K562 (cell line): ENCODE results near the gene REG4. TPM values are rescaled to one million over a fixed set of nuclear protein-coding genes. Genes with fewer than 3 reads are reported as not detected.

Experiments used
- ATAC-seq: fragments of 200-7000 bp; cut with Tn5 transposase; 3 replicates; pipeline ENCODE4 v1.9.1; 2020; ENCODE audit warnings: moderate library complexity
- BruUV-seq: library from RNA; stranded (reverse); fragments of 400-500 nt; replicated peaks from 2 replicates; lab custom pipeline; 2021; lab: Mats Ljungman, UMichigan
- CTCF ChIA-PET: fragments of 300-600 bp; formaldehyde crosslinking; extraction: SDS; loops from one replicate; lab custom pipeline; 2021; ENCODE audit warnings: low intra/inter-chr PET ratio; lab: Yijun Ruan, JAX
- POLR2A ChIA-PET: fragments of 300-600, 350-650 bp; sonication (Branson Sonifier 250); formaldehyde crosslinking; extraction: SDS; loops from one replicate; lab custom pipeline; 2021; ENCODE audit warnings: antibody characterized with exemption, inconsistent platforms; lab: Yijun Ruan, JAX
- DNase-seq, 4 experiments: peaks; one replicate each; pipeline versions ENCODE4 v3.0.0 to v3.0.0-alpha.2; 2011 to 2018; ENCODE audit warnings: low spot score in 3 of 4, mixed read lengths in 3 of 4; ENCODE audit errors: extremely low read depth in 1 of 4
- FAIRE-seq: peaks from 2 replicates; lab custom pipeline; 2011; peaks lifted over from hg19 to GRCh38; lab: Jason Lieb, UNC
- H2AFZ ChIP-seq: 2 replicates; pipeline ENCODE4 v1.6.0; 2011; ENCODE audit warnings: low read depth, low read length, control low read depth, inconsistent platforms
- H3K27ac ChIP-seq: fragments of 200-600 bp; 3 replicates; pipeline ENCODE4 v1.8.0; 2011; ENCODE audit warnings: low read depth, mild to moderate bottlenecking, control low read depth, inconsistent platforms, low read length, moderate library complexity, mixed read lengths; ENCODE audit errors: extremely low read depth
- H3K27me3 ChIP-seq, 2 experiments: fragments of 300-600 bp in 1 of 2; 2 replicates in 1 of 2; 3 replicates in 1 of 2; pipeline versions ENCODE4 v1.6.0 to v1.8.0; 2011; ENCODE audit warnings: inconsistent platforms in 2 of 2, low read length in 2 of 2, mild to moderate bottlenecking in 1 of 2, mixed read lengths in 1 of 2, moderate library complexity in 1 of 2; ENCODE audit not compliant: control insufficient read depth in 2 of 2, insufficient read depth in 2 of 2
- H3K36me3 ChIP-seq: fragments of 300-600 bp; 3 replicates; pipeline ENCODE4 v1.8.0; 2011; ENCODE audit warnings: mild to moderate bottlenecking, low read length, inconsistent platforms; ENCODE audit not compliant: control insufficient read depth, insufficient read depth
- H3K4me1 ChIP-seq, 2 experiments: fragments of 200-600 bp in 1 of 2; replicated peaks in 1 of 2; 2 replicates in 1 of 2; 3 replicates in 1 of 2; pipeline versions ENCODE4 v1.5.1 to v1.8.0; 2011; ENCODE audit warnings: inconsistent platforms in 2 of 2, low read length in 2 of 2, mild to moderate bottlenecking in 1 of 2, mixed read lengths in 1 of 2, moderate library complexity in 1 of 2; ENCODE audit not compliant: control insufficient read depth in 2 of 2, insufficient read depth in 2 of 2
- H3K4me2 ChIP-seq: 2 replicates; pipeline ENCODE4 v1.6.1; 2011; ENCODE audit warnings: low read length, control low read depth, inconsistent platforms, mixed read lengths; ENCODE audit not compliant: insufficient read depth
- H3K4me3 ChIP-seq: fragments of 200-600 bp; sonication (generic), shearing (Covaris generic); 2 replicates; pipeline ENCODE4 v1.5.1; 2016; ENCODE audit warnings: control low read depth, inconsistent platforms
- H3K79me2 ChIP-seq: fragments of 200-600 bp; 3 replicates; pipeline ENCODE4 v1.8.0; 2011; ENCODE audit warnings: low read length, inconsistent platforms; ENCODE audit not compliant: control insufficient read depth, insufficient read depth
- H3K9ac ChIP-seq, 2 experiments: 2 replicates each; pipeline versions ENCODE4 v1.6.0 to v1.6.1; 2011; ENCODE audit warnings: low read depth in 2 of 2, low read length in 2 of 2, control low read depth in 1 of 2, inconsistent platforms in 1 of 2, mild to moderate bottlenecking in 1 of 2, mixed read lengths in 1 of 2; ENCODE audit not compliant: insufficient read depth in 1 of 2
- H3K9me1 ChIP-seq: one replicate; pipeline ENCODE4 v1.6.0; 2011; ENCODE audit warnings: inconsistent platforms, mild to moderate bottlenecking, low read length, moderate library complexity; ENCODE audit not compliant: control insufficient read depth, insufficient read depth
- H3K9me3 ChIP-seq: replicated peaks from 2 replicates; pipeline ENCODE4 v1.5.1; 2011; ENCODE audit warnings: low read depth, low read length, inconsistent platforms; ENCODE audit not compliant: control insufficient read depth, insufficient read depth
- H4K20me1 ChIP-seq: replicated peaks from 2 replicates; pipeline ENCODE4 v1.6.1; 2011; ENCODE audit warnings: low read length, inconsistent platforms, mixed read lengths; ENCODE audit not compliant: control insufficient read depth, insufficient read depth
- ARID1B ChIP-seq: fragments of 450-650 bp; IDR thresholded peaks from 2 replicates; pipeline ENCODE4 v1.6.1; 2016; ENCODE audit warnings: antibody characterized with exemption, mild to moderate bottlenecking, inconsistent platforms
- ATF3 ChIP-seq, 2 experiments: fragments of 450-650 bp in 1 of 2; sonication (generic) in 1 of 2; formaldehyde crosslinking in 1 of 2; IDR thresholded peaks in 1 of 2; conservative IDR thresholded peaks in 1 of 2; 2 replicates each; pipeline versions ENCODE4 v1.6.1 to v1.8.1; 2016 to 2023; ENCODE audit warnings: mild to moderate bottlenecking in 2 of 2, moderate library complexity in 2 of 2, inconsistent platforms in 1 of 2, missing genetic modification reagents in 1 of 2
- CBFA2T2 ChIP-seq: fragments of 450-650 bp; conservative IDR thresholded peaks from 2 replicates; pipeline ENCODE4 v1.6.1; 2017; ENCODE audit warnings: mild to moderate bottlenecking
- CBFA2T3 ChIP-seq: fragments of 450-650 bp; IDR thresholded peaks from 2 replicates; pipeline ENCODE4 v1.6.1; 2017
- FOSL1 ChIP-seq: fragments of 200-800 bp; sonication (Bioruptor generic); conservative IDR thresholded peaks from 2 replicates; pipeline ENCODE4 v1.6.1; 2016; ENCODE audit warnings: missing genetic modification characterization, missing compliant biosample characterization
- GTF2A2 ChIP-seq: IDR thresholded peaks from 2 replicates; pipeline ENCODE4 v1.6.1; 2016; ENCODE audit warnings: mild to moderate bottlenecking, missing genetic modification characterization, missing compliant biosample characterization
- HDAC2 ChIP-seq: fragments of 450-650 bp; IDR thresholded peaks from 2 replicates; pipeline ENCODE4 v1.6.1; 2016; ENCODE audit warnings: mild to moderate bottlenecking
- JUND ChIP-seq, 2 experiments: IDR thresholded peaks; 2 replicates in 1 of 2; 3 replicates in 1 of 2; pipeline ENCODE4 v1.6.1; 2011; ENCODE audit warnings: borderline replicate concordance in 2 of 2, low read depth in 2 of 2, low read length in 2 of 2, improper control_type of control experiment in 1 of 2, missing biosample characterization in 1 of 2, missing genetic modification characterization in 1 of 2, missing genetic modification reagents in 1 of 2
- KDM4B ChIP-seq, 2 experiments: fragments of 450-650 bp in 1 of 2; sonication (generic) in 1 of 2; IDR thresholded peaks; 2 replicates each; pipeline ENCODE4 v1.6.1; 2016 to 2017; ENCODE audit warnings: borderline replicate concordance in 2 of 2, antibody characterized with exemption in 1 of 2, low read depth in 1 of 2, mild to moderate bottlenecking in 1 of 2
- KLF16 ChIP-seq: IDR thresholded peaks from 2 replicates; pipeline ENCODE4 v1.6.1; 2016; ENCODE audit warnings: antibody characterized with exemption
- MEIS2 ChIP-seq: fragments of 450-650 bp; IDR thresholded peaks from 2 replicates; pipeline ENCODE4 v1.6.1; 2014; ENCODE audit warnings: mild to moderate bottlenecking; ENCODE audit not compliant: partially characterized antibody
- MLLT1 ChIP-seq, 2 experiments: fragments of 450-650 bp; IDR thresholded peaks; 2 replicates each; pipeline ENCODE4 v1.6.1; 2016
- RAD51 ChIP-seq: fragments of 450-650 bp; IDR thresholded peaks from 2 replicates; pipeline ENCODE4 v1.7.1; 2016; ENCODE audit warnings: low read depth, mild to moderate bottlenecking, borderline replicate concordance
- SMARCA4 ChIP-seq: fragments of 450-650 bp; IDR thresholded peaks from 2 replicates; pipeline ENCODE4 v1.6.1; 2016
- SRF ChIP-seq, 2 experiments: fragments of 250-450, 450-650 bp in 1 of 2; sonication (Bioruptor Pico) in 1 of 2; sonication (generic) in 1 of 2; formaldehyde crosslinking; IDR thresholded peaks; 2 replicates each; pipeline versions ENCODE4 v1.5.0 to v1.5.1; 2020 to 2022; ENCODE audit warnings: mild to moderate bottlenecking in 1 of 2, missing genetic modification reagents in 1 of 2
- TAL1 ChIP-seq: fragments of 450-650 bp; IDR thresholded peaks from 2 replicates; pipeline ENCODE4 v1.6.1; 2016; ENCODE audit warnings: mild to moderate bottlenecking
- TCF3 ChIP-seq: sonication (generic); formaldehyde crosslinking; IDR thresholded peaks from 2 replicates; pipeline ENCODE4 v1.4.0; 2020; ENCODE audit warnings: mild to moderate bottlenecking, missing genetic modification reagents
- TEAD4 ChIP-seq, 2 experiments: sonication (generic) in 1 of 2; formaldehyde crosslinking in 1 of 2; IDR thresholded peaks; 2 replicates each; pipeline versions ENCODE4 v1.6.1 to v1.8.0; 2012 to 2022; ENCODE audit warnings: borderline replicate concordance in 1 of 2, inconsistent platforms in 1 of 2, low read length in 1 of 2, mild to moderate bottlenecking in 1 of 2, missing genetic modification reagents in 1 of 2
- ZNF253 ChIP-seq: fragments of 250-450 bp; sonication (Bioruptor Pico); conservative IDR thresholded peaks from 2 replicates; pipeline ENCODE4 v1.6.1; 2021; ENCODE audit warnings: mild to moderate bottlenecking
- WGBS: fragments of 100-300 bp; shearing (Covaris generic); methylation state at CpG from one replicate; pipeline ENCODE4 v1.1.6; 2016; ENCODE audit warnings: low coverage, mixed read lengths; ENCODE audit not compliant: insufficient coverage; ENCODE audit errors: missing lambda C conversion rate; 5-methylcytosine and 5-hydroxymethylcytosine counted together
- in situ Hi-C: fragments of 300-500 bp; cut with MboI; formaldehyde crosslinking; loops from 4 replicates; pipeline ENCODE4 v1.15.0; 2018; ENCODE audit warnings: inconsistent platforms, mixed read lengths
- intact Hi-C: fragments of 100-400 bp; cut with micrococcal nuclease; formaldehyde crosslinking; loops from 2 replicates; pipeline ENCODE4 v1.14.2; 2022
- polyA plus RNA-seq, 8 experiments: library from polyadenylated mRNA; depleted of rRNA in 4 of 8; stranded (reverse) in 5 of 8; unstranded in 3 of 8; fragments of >200 nt; fragmentation: Nextera tagmentation in 2 of 8; fragmentation: Illumina TruSeq in 1 of 8; extraction: Ambion mirVana in 2 of 8; extraction: Trizol in 1 of 8; gene quantifications; 2 replicates each; pipeline versions ENCODE4 v1.2.1 to v1.2.3, GENCODE V29; 2011 to 2014; ENCODE audit warnings: inconsistent platforms in 1 of 8, missing spikeins in 1 of 8
- total RNA-seq, 7 experiments: library from RNA; depleted of rRNA in 6 of 7; stranded (reverse); fragments of >200 nt in 6 of 7; fragmentation: Illumina TruSeq in 2 of 7; extraction: Trizol in 2 of 7; gene quantifications; 2 replicates each; pipeline versions ENCODE4 v1.2.1 to v1.2.3, GENCODE V29; 2011 to 2021; ENCODE audit warnings: low replicate concordance in 1 of 7
- TF ChIP-seq, protein P1 (sequence below): sonication (generic); IDR thresholded peaks from 2 replicates; pipeline ENCODE4 v1.6.1; 2016

Gene REG4
- total and polyA plus RNA-seq, 9 of the 15 experiments (the other 6 are each of a cell fraction or from before 2014, with no cell fraction given), result not detected

DNA sequence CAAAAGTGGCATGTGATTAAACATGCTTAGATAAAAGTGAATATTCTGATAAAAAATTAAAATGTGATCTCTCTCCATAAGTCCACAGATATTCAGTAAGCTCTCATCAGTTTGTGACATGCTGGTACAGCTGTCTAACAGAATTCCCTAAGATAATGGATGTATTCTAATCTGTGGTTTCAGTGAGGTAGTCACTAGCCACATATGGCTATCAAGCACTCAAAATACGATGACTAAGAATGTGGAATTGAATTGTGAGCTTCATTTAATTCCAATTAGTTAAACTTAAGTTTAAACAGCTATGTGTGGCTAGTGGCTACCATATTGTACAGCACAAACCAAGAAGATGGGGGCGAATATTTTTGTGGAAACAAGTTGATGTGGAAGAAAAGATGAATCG, 4.1 kb upstream of the REG4 start:
- Histone ChIP-seq H3K4me2 (no peak overlapping the region), H3K79me2 (no peaks in the 10 kb centered on the region), H3K36me3 (no peaks in the 10 kb centered on the region), H3K27ac (no peak overlapping the region), H3K27me3 (peaks cover 0 to 4% of the 10 kb centered on the region in 2 experiments; a peak in 3 of 5 replicates), H3K9me3 (no peaks in the 10 kb centered on the region), H3K9me1 (no peaks in the 10 kb centered on the region), H3K4me3 (no peak overlapping the region), H4K20me1 (no peaks in the 10 kb centered on the region), H3K4me1 (peaks cover 0 to 17% of the 10 kb centered on the region in 2 experiments; a peak in 2 of 5 replicates), H2AFZ (no peak overlapping the region), H3K9ac (no peak overlapping the region)
- CTCF ChIA-PET, result no interaction called here
- BruUV-seq, result no TSS peak
- no peak for FAIRE-seq
- POLR2A ChIA-PET, result interaction anchor here (0.7 to 1.4 kb wide), 3 partner anchors 19 to 32 kb away, joined by 3 to 4 read pairs (median 3); no protein-coding TSS in a partner anchor
- in situ Hi-C loops (no loop called here), intact Hi-C loops (no loop called here)
- DNase-seq, result peak in 1 of 4 experiments; percentile 21
- ATAC-seq, result 0 out of 3 replicates have a peak, but pooled peaks have one; percentile 35
- WGBS, result 0% methylated on average over 3 of the region's 3 CpGs
- TF ChIP-seq MEIS2 (peak; percentile 77), RAD51 (no peak), KLF16 (peak; percentile 28; the same call in 1 of the 2 replicates), SMARCA4 (peak; percentile 28; the same call in 1 of the 2 replicates), CBFA2T2 (peak; percentile 63), CBFA2T3 (peak; percentile 80), JUND (IDR thresholded peaks at IDR 0.05; ENCODE audit: borderline replicate concordance, low read depth, low read length) (peak; percentile 51; the same call in 1 of the 2 replicates), JUND (tag; IDR thresholded peaks at IDR 0.05; ENCODE audit: borderline replicate concordance, low read depth, low read length) (no peak), HDAC2 (no peak), TEAD4 (IDR thresholded peaks at IDR 0.05; ENCODE audit: low read length) (peak; percentile 86), TEAD4 (CRISPR knock-in tag; IDR thresholded peaks at IDR 0.05; ENCODE audit: borderline replicate concordance) (no peak), TAL1 (peak; percentile 48), GTF2A2 (tag) (no peak), ATF3 (IDR thresholded peaks at IDR 0.05) (peak; percentile 28; the same call in 1 of the 2 replicates), ATF3 (CRISPR knock-in tag; conservative IDR thresholded peaks at IDR 0.05) (no peak), SRF (CRISPR knock-in tag; IDR thresholded peaks at IDR 0.05) (peak in 1 of 2 experiments; percentile 86; a peak in 1 of 4 replicates), KDM4B (IDR thresholded peaks at IDR 0.05; ENCODE audit: borderline replicate concordance in 2 of 2, low read depth in 1 of 2) (no peak), FOSL1 (tag) (peak; percentile 93), ARID1B (peak; percentile 67), MLLT1 (IDR thresholded peaks at IDR 0.05) (peak in 1 of 2 experiments; percentile 25; a peak in 1 of 4 replicates), ZNF253 (CRISPR knock-in tag) (no peak), TCF3 (peak; percentile 66)
- TF ChIP-seq, protein P1, sequence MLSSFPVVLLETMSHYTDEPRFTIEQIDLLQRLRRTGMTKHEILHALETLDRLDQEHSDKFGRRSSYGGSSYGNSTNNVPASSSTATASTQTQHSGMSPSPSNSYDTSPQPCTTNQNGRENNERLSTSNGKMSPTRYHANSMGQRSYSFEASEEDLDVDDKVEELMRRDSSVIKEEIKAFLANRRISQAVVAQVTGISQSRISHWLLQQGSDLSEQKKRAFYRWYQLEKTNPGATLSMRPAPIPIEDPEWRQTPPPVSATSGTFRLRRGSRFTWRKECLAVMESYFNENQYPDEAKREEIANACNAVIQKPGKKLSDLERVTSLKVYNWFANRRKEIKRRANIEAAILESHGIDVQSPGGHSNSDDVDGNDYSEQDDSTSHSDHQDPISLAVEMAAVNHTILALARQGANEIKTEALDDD, result 0 out of 2 replicates have a peak, but pooled peaks have one; percentile 15
